GM18858 (cell line): ENCODE data around the gene ZNF557.
"Not testable (repeated sequence)": the region's sequence is repeated elsewhere in the genome, so short reads cannot be mapped to it uniquely, and the experiment has no call there.

ENCODE experiments used
- ATAC-seq: cut with Tn5 transposase; IDR thresholded peaks from one replicate; pipeline ENCODE4 v1.9.1; 2021; ENCODE audit not compliant: unreplicated experiment

ZNF557 gene

DNA sequence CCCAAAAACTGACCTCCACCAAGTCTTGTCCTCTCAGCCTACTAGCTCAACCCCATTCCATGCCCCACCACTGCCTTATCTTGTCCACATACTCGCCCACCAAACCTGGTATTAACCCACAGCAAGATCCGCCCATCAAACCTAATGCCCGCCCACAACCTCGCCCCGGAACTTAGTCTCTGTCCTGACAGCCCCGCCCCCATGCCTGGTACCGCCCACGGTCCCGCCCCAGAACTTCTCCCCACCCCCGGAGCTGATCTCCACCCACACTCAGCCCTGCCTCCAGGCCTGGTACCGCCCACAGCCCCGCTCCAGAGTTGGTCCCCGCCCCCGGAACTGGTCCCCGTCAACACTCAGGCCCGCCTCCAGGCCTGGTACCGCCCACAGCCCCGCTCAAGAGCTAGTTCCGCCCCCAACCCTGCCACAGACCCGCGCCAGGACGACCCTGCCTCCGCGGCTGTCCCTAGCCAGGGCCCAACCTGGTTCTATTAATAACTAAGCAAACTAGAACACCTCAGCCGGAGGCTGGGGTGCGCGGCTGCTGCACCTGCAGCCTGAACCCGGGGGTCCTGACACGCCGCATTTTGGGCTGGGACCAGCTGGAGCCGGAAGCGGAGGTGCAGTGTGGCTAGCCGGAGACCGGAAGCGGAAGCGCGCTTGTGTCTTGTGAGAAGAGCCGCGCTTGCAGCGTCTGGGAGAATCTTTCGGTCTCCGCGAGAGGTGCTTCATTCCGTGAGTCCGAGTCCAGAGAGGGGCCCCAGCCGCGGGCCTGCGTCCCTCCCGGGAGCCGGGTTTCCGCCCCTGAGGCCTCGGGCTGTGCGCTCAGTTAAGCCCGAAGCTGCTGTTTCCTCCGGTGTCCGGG lies at the start of gene ZNF557:
Gene ZNF557 (plus strand): TSS at position 662 of the 862 bp plus-strand sequence. CDS start 5,372 bp downstream, outside the sequence.
- ATAC-seq, result peak; percentile 76

DNA sequence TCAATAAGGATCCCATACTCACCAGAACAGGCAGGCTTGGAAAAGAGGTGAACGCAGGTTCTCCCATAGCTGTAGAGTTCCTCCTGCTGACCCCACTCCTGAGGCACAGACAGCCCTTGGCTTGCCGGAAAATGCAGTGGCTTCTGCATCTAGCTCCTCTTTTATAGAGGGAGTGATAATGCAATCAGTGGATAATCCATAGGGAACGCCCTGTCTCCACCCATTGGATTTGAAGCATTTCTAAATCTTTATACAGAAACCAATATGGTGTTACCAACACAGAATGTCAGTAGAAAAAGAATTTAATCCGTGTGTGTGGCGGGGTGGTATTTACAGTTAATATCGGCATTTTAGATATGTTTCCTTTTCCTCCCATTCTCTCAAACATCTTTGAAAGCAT lies 48.2 kb upstream of the ZNF557 start, which contains the start of gene MBD3L2B:
Gene MBD3L2B (minus strand): TSS at position 101 of the 400 bp plus-strand sequence. CDS start 34 bp downstream, at position 67.
- ATAC-seq, result not testable (repeated sequence)

DNA sequence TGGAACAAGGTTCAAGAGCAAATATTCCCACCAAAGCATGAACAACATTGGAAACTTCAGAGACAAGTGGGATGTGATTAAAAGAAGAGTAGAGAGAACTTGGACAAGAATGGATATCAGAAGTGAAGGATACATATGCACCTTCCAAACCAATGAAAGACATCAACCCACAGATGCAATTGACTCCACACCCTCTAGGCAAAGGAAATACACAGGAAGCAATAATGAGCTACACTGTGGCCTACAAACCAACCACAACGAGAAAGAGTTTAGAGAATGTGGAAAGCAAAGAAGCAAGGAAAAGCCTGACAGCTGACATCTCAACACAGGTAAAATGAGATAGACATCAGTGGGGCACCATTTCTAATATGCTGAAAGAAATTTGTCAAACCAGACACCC lies 40.7 kb upstream of the ZNF557 start:
- not testable (repeated sequence) for ATAC-seq

DNA sequence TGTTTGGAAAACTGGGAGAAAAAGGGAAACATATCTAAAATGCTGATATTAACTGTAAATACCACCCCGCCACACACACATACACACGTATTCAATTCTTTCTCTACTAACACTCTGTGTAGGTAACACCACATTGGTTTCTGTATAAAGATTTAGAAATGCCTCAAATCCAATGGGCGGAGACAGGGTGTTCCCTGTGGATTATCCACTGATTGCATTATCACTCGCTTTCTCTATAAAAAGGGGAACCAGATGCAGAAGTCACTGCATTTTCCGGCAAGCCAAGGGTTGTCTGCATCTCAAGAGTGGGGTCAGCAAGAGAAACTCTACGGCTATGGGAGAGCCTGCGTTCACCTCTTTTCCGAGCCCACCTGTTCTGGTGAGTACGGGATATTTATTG lies 39.2 kb upstream of the ZNF557 start, which contains the start of gene MBD3L5:
Gene MBD3L5 (plus strand): TSS at position 301 of the 400 bp plus-strand sequence. CDS start 34 bp downstream, at position 335.
- not testable (repeated sequence) for ATAC-seq

DNA sequence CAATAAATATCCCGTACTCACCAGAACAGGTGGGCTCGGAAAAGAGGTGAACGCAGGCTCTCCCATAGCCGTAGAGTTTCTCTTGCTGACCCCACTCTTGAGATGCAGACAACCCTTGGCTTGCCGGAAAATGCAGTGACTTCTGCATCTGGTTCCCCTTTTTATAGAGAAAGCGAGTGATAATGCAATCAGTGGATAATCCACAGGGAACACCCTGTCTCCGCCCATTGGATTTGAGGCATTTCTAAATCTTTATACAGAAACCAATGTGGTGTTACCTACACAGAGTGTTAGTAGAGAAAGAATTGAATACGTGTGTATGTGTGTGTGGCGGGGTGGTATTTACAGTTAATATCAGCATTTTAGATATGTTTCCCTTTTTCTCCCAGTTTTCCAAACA lies 29.4 kb upstream of the ZNF557 start, which contains the start of gene MBD3L4:
Gene MBD3L4 (minus strand): TSS at position 101 of the 400 bp plus-strand sequence. CDS start 35 bp downstream, at position 66.
- not testable (repeated sequence) for ATAC-seq

DNA sequence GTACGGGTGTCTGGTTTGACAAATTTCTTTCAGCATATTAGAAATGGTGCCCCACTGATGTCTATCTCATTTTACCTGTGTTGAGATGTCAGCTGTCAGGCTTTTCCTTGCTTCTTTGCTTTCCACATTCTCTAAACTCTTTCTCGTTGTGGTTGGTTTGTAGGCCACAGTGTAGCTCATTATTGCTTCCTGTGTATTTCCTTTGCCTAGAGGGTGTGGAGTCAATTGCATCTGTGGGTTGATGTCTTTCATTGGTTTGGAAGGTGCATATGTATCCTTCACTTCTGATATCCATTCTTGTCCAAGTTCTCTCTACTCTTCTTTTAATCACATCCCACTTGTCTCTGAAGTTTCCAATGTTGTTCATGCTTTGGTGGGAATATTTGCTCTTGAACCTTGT lies 27.9 kb upstream of the ZNF557 start:
- ATAC-seq, result not testable (repeated sequence)

DNA sequence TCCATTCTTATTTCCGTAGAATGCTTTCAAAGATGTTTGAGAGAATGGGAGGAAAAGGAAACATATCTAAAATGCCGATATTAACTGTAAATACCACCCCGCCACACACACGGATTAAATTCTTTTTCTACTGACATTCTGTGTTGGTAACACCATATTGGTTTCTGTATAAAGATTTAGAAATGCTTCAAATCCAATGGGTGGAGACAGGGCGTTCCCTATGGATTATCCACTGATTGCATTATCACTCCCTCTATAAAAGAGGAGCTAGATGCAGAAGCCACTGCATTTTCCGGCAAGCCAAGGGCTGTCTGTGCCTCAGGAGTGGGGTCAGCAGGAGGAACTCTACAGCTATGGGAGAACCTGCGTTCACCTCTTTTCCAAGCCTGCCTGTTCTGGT lies 20.5 kb upstream of the ZNF557 start, which contains the start of gene MBD3L2:
Gene MBD3L2 (plus strand): TSS at position 301 of the 400 bp plus-strand sequence. CDS start 53 bp downstream, at position 354.
- ATAC-seq, result not testable (repeated sequence)

DNA sequence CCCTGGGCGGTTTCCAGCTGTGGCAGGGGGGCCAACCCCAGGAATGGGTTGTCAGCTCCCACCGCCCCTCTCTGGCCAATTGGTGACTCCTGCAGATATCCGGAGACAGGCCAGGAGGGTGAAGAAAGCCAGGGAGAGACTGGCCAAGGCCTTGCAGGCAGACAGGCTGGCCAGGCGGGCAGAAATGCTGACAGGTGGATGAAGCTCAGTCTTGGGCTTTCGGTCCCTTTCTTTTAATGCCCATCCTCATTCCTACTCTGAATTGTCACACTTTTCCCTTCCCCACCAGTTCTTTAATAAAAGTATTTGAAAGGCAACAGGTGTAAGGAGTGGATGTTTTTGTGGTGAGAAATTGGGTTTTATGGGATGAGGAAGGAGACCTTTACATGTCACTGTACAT lies 18.1 kb upstream of the ZNF557 start:
- ATAC-seq, result not testable (repeated sequence)

DNA sequence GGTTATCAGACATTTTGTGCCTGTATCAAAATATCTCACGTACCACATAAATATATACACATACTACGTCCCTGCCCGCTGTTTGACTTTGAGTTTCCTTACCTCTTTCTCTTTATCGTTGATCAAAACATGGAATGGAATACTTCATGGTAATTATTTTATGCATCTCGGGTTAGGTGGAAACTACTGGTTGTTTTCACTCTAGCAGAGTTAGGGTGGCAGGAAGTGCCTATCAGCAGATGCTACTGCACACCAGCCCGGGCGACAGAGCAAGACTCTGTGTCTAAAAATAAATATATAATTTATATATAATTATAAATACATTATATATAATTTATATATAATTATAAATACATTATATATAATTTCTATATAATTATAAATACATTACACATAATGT lies 16.6 kb upstream of the ZNF557 start:
- ATAC-seq, result not testable (repeated sequence)

DNA sequence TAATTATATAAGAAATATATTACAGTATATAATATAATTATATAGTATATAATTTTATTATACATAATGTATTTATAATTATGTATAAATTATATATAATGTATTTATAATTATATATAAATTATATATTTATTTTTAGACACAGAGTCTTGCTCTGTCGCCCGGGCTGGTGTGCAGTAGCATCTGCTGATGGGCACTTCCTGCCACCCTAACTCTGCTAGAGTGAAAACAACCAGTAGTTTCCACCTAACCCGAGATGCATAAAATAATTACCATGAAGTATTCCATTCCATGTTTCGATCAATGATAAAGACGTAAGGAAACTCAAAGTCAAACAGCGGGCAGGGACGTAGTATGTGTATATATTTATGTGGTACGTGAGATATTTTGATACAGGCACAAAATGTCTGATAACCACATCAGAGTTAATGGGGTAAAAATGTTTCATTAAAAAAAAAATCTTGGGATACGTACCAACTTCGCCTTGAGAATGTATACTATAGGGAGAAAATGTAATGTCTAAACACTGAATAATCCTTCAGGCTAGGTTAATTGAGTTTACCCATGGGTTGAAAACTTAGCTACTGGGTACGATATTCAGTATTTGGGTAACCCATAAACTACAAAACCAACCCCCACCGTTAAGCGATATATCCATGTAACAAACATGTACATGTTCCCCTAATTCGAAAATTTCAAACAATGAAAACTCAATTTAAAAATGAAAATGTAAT lies 14.7 kb upstream of the ZNF557 start:
- ATAC-seq, result not testable (repeated sequence)

DNA sequence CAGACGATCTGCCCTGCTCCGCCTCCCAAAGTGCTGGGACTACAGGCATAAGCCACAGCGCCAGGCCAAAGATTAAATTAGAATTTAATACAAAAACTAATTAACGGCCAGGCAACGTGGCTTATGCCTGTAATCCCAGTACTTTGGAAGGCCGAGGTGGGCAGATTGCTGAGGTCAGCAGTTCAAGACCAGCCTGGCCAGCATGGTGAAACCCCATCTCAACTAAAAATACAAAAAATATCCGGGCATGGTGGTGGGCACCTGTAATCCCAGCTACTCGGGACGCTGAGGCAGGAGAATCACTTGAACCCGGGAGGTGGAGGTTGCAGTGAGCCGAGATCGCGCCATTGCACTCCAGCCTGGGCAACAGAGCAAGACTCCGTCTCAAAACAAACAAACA lies 13.8 kb upstream of the ZNF557 start:
- ATAC-seq, result not testable (repeated sequence)

DNA sequence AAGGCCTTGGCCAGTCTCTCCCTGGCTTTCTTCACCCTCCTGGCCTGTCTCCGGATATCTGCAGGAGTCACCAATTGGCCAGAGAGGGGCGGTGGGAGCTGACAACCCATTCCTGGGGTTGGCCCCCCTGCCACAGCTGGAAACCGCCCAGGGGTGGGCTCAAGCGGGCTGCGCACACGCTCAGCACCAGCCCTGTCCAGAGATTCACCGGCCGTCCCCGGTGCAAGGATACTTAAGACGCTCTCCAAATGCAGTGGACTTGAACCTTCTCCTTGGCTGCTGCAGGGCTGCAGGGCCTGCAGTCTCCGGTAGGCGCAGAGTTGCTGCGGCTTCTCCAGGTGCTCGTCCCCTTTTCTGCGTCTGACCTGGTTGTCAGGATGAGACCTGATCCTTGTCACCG lies 13.1 kb upstream of the ZNF557 start:
- not testable (repeated sequence) for ATAC-seq

DNA sequence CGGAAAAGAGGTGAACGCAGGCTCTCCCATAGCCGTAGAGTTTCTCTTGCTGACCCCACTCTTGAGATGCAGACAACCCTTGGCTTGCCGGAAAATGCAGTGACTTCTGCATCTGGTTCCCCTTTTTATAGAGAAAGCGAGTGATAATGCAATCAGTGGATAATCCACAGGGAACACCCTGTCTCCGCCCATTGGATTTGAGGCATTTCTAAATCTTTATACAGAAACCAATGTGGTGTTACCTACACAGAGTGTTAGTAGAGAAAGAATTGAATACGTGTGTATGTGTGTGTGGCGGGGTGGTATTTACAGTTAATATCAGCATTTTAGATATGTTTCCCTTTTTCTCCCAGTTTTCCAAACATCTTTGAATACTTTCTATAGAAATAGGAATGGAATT lies 10.9 kb upstream of the ZNF557 start, which contains the start of gene MBD3L3:
Gene MBD3L3 (minus strand): TSS at position 101 of the 400 bp plus-strand sequence. CDS start 71 bp downstream, at position 30.
- ATAC-seq, result not testable (repeated sequence)

DNA sequence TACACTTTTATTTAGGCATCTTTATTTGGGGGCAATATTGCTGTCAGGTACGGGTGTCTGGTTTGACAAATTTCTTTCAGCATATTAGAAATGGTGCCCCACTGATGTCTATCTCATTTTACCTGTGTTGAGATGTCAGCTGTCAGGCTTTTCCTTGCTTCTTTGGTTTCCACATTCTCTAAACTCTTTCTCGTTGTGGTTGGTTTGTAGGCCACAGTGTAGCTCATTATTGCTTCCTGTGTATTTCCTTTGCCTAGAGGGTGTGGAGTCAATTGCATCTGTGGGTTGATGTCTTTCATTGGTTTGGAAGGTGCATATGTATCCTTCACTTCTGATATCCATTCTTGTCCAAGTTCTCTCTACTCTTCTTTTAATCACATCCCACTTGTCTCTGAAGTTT lies 9.5 kb upstream of the ZNF557 start:
- not testable (repeated sequence) for ATAC-seq

DNA sequence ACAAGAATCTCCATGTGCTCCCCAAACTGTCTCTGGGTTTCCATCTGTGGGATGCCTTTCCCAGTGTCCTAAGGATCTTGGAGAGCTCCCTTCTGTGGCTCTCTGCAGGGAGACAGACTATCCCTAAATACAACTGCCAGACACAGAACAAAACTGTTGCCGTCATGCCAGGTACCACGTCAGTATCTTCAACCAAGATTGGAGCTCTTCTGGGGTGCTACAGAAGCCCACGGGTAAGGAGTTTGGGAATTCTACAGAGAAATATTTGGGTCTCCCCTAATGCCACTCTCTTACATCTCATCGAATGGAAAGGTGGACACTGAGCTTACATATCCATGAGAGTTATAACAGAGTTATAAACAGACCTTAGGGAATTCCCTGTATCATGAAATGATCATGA lies 6.2 kb upstream of the ZNF557 start:
- ATAC-seq, result no peak

DNA sequence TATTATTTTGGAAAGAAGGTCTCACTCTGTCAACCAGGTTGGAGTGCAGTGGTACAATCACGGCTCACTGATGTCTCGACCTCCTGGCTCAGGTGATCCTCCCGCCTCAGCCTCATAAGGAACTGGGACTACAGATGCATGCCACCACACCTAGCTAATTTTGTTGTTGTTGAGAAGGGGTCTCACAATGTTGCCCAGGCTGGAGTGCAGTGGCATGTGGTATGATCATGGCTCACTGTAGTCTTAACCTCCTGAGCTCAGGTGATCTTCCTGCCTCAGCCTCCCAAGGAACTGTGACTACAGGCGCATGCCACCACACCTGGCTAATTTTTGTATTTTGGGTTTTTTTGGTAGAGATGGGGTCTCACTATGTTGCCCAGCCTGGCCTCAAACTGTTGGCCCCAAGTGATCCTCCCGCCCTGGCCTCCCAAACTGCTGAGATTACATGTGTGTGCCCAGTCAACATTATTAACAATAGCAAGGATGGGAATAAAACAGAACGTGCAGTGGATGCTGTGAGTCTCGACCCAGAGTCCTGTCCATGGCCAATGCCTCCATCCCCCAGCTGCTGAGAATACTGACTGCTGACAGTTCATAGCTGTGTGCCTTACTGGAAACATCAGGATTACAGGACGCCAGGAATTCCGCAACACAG lies 5.6 kb upstream of the ZNF557 start:
- no peak for ATAC-seq

DNA sequence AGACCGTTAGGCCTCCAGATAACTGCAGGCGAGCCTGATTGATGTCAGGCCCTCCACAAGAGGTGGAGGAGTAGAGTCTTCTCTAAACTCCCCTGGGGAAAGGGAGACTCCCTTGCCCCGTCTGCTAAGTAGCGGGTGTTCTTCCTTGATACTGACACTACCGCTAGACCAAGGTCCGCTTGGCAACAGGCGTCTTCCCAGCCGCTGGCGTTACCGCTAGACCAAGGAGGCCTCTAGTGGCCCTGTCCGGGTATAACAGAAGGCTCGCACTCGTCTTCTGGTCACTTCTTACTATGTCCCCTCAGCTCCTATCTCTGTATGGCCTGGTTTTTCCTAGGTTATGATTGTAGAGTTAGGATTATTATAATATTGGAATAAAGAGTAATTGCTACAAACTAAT lies 2.4 kb upstream of the ZNF557 start:
- ATAC-seq, result not testable (repeated sequence)

DNA sequence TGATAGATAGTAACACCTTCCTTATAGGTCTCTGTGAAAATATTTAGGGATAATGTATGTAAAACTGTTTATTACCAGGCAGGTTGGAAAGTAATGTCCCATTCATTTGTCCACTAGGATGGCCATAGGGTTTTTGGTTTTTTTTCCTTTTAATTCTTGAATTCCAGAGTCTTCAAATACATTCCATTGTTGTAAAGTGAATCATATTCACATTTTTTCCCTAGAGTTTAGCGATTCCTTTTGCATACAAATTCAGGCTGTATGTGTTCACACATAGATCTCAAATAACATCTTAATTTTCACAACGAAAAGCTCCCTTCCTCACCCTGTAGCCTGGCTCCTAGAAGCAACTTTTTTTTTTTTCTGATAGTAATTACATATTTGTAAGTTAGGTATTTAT lies 1.8 kb upstream of the ZNF557 start:
- no peak for ATAC-seq

DNA sequence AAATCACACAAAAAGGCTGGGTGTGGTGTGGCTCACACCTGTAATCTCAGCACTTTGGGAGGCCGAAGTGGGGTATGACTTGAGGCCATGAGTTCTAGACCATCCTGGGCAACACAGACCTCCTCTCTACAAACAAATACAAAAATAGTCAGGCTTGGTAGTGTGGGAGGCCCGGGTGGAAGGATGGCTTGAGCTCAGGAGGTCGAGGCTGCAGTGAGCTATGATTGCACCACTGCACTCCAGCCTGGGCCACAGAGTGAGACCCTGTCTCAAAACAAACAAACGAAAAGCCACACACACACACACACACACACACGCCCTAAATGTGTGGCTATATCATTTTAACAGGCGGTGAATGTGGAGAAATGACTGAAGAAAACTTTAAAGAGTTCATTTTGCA lies 904 bp upstream of the ZNF557 start:
- ATAC-seq, result no peak

DNA sequence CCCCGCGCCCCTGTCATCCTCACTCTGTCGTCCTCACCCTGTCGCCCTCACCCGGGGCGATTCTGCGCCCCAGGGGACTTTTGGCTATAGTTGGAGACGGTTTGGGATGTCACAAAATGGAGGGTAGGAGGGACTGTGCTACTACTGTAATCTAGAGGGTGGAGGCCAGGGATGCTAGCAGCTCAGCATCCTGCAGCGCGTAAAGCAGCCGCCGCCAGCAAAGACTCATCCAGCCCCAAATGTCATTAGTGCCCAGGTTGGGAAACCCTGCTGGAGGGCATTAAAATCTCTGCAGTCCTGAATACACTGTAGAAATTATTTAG lies 362 bp downstream of the ZNF557 start:
- no peak for ATAC-seq

DNA sequence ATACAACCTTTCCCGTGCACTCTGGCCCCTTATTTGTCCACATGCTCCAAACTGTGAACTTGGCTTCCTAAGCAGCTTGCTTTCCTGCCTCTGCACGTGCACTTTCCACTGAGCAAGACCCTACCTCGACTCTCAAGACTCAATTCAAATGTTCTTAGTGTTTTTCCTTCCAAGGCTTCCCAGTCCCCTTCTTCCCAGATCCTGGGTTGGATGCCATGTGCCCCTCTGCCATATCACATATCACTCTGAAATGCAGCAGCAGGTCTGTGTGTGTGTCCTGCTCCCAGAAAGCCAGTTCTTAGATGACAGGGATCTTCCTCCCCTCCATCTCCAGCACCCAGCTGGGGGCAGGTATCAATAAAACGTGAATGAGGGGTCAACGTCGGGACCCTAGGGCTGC lies 3.0 kb downstream of the ZNF557 start:
- ATAC-seq, result no peak
